Stimulated activated naive CD8-positive, alpha-beta T cell treated with anti-CD3 and anti-CD28 coated beads, Interleukin-15, Interleukin-2, amounts not matched to agents 100 U/mL and 50 U/mL, for 24 hours (primary cell): ENCODE measurements around the gene TBX1.
"Not testable (repeated sequence)": the region's sequence is repeated elsewhere in the genome, so short reads cannot be mapped to it uniquely, and the experiment has no call there.

ENCODE experiments used
- ATAC-seq: fragments of 150-1000 bp; cut with Tn5 transposase; one replicate; pipeline ENCODE4 v1.10.0; 2021
- DNase-seq: peaks from one replicate; pipeline ENCODE4 v3.0.0; 2021

TBX1 gene

GRCh38 chr22:19784384-19785175 is 24.0 kb downstream of the TBX1 start:
- ATAC-seq (no peak), DNase-seq (no peak)

- DNase-seq (no peak), ATAC-seq (no peak)
Measured at GRCh38 chr22:19785461-19786263, 25.1 kb downstream of the TBX1 start.

- DNase-seq (no peak), ATAC-seq (no peak)
Measured at GRCh38 chr22:19786264-19786585, 25.6 kb downstream of the TBX1 start.

GRCh38 chr22:19786959-19787848 is 26.6 kb downstream of the TBX1 start:
- ATAC-seq: no peak
- DNase-seq: no peak

GRCh38 chr22:19787849-19788141 is 27.2 kb downstream of the TBX1 start:
- ATAC-seq (no peak), DNase-seq (no peak)

GRCh38 chr22:19788661-19789225 is 28.2 kb downstream of the TBX1 start:
- no peak for DNase-seq
- no peak for ATAC-seq

- DNase-seq: no peak
- ATAC-seq: no peak
Measured at GRCh38 chr22:19789406-19789805, 28.8 kb downstream of the TBX1 start.

- no peak for DNase-seq
- no peak for ATAC-seq
Measured at GRCh38 chr22:19789828-19790227, 29.2 kb downstream of the TBX1 start.

- ATAC-seq (no peak), DNase-seq (no peak)
Measured at GRCh38 chr22:19791243-19791642, 30.7 kb downstream of the TBX1 start.

- ATAC-seq: no peak
Measured at GRCh38 chr22:19791894-19792293, 31.3 kb downstream of the TBX1 start.

GRCh38 chr22:19792383-19792896 is 31.9 kb downstream of the TBX1 start:
- ATAC-seq, DNase-seq: not testable (repeated sequence)

More at GRCh38 chr22:19791894-19792293, 31.3 kb downstream of the TBX1 start:
- no peak for DNase-seq

- no peak for ATAC-seq
- DNase-seq: no peak
Measured at GRCh38 chr22:19793161-19793560, 32.6 kb downstream of the TBX1 start.

- DNase-seq: no peak
- no peak for ATAC-seq
Measured at GRCh38 chr22:19793661-19794310, 33.2 kb downstream of the TBX1 start.

- ATAC-seq: no peak
- no peak for DNase-seq
Measured at GRCh38 chr22:19795617-19796008, 35.0 kb downstream of the TBX1 start.

- DNase-seq (no peak), ATAC-seq (no peak)
Measured at GRCh38 chr22:19796160-19796559, 35.6 kb downstream of the TBX1 start.

GRCh38 chr22:19797086-19798002 is 36.8 kb downstream of the TBX1 start:
- ATAC-seq (no peak), DNase-seq (no peak)

- ATAC-seq: no peak
Measured at GRCh38 chr22:19798003-19798665, 37.6 kb downstream of the TBX1 start.

GRCh38 chr22:19798891-19799293 is 38.3 kb downstream of the TBX1 start:
- DNase-seq: no peak

More at GRCh38 chr22:19798003-19798665, 37.6 kb downstream of the TBX1 start:
- no peak for DNase-seq

GRCh38 chr22:19799322-19800190 is 39.0 kb downstream of the TBX1 start:
- no peak for DNase-seq
- ATAC-seq: no peak

More at GRCh38 chr22:19798891-19799293, 38.3 kb downstream of the TBX1 start:
- peak; percentile 9 for ATAC-seq
